ENCODE data around the gene IL33.

- no peak for TF ChIP-seq CTCF (IDR thresholded peaks at IDR 0.05; ENCODE audit: borderline replicate concordance, extremely low read depth, low read length, poor library complexity, severe bottlenecking)
- TF ChIP-seq EZH2 (IDR thresholded peaks at IDR 0.05; ENCODE audit: borderline replicate concordance, low read depth, low read length, severe bottlenecking): no peak
Measured at GRCh38 chr9:6216951-6217350, 1.3 kb downstream of the IL33 start.
